DND-41 (cell line): ENCODE data around the gene VTI1A.

Source experiments
- EZH2 ChIP-seq: IDR thresholded peaks from 3 replicates; pipeline ENCODE4 v1.6.1; 2012; ENCODE audit warnings: borderline replicate concordance, low read depth, mild to moderate bottlenecking, moderate library complexity, low read length, inconsistent platforms; ENCODE audit not compliant: severe bottlenecking
- TF ChIP-seq, protein P1 (sequence below): IDR thresholded peaks from 2 replicates; pipeline ENCODE4 v1.5.1; 2012; ENCODE audit warnings: borderline replicate concordance, low read length, moderate library complexity, mild to moderate bottlenecking; ENCODE audit not compliant: poor library complexity, severe bottlenecking; ENCODE audit errors: extremely low read depth

- no peak for TF ChIP-seq EZH2
- TF ChIP-seq, protein P1, sequence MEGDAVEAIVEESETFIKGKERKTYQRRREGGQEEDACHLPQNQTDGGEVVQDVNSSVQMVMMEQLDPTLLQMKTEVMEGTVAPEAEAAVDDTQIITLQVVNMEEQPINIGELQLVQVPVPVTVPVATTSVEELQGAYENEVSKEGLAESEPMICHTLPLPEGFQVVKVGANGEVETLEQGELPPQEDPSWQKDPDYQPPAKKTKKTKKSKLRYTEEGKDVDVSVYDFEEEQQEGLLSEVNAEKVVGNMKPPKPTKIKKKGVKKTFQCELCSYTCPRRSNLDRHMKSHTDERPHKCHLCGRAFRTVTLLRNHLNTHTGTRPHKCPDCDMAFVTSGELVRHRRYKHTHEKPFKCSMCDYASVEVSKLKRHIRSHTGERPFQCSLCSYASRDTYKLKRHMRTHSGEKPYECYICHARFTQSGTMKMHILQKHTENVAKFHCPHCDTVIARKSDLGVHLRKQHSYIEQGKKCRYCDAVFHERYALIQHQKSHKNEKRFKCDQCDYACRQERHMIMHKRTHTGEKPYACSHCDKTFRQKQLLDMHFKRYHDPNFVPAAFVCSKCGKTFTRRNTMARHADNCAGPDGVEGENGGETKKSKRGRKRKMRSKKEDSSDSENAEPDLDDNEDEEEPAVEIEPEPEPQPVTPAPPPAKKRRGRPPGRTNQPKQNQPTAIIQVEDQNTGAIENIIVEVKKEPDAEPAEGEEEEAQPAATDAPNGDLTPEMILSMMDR, result no peak
Observed at GRCh38 chr10:112587729-112588128, 140.7 kb downstream of the VTI1A start.
